MCF 10A (cell line): ENCODE measurements around the gene AMPH. TPM values are rescaled to one million over a fixed set of nuclear protein-coding genes. Genes with fewer than 3 reads are reported as not detected.

ENCODE experiments used
- BruUV-seq: library from RNA; stranded (reverse); fragments of 400-500 nt; replicated peaks from 2 replicates; lab custom pipeline; 2021; lab: Mats Ljungman, UMichigan
- CTCF ChIA-PET: fragments of 300-600 bp; sonication (Branson Sonifier 250); formaldehyde crosslinking; extraction: SDS; loops from one replicate; lab custom pipeline; 2021; ENCODE audit warnings: antibody characterized with exemption, inconsistent platforms; lab: Yijun Ruan, JAX
- POLR2A ChIA-PET: fragments of 300-600, 350-650 bp; sonication (Branson Sonifier 250); formaldehyde crosslinking; extraction: SDS; loops from one replicate; lab custom pipeline; 2020; ENCODE audit warnings: antibody characterized with exemption, inconsistent platforms; lab: Yijun Ruan, JAX
- DNase-seq: peaks from one replicate; pipeline ENCODE4 v3.0.0-alpha.2; 2018; ENCODE audit not compliant: unreplicated experiment
- H3K27ac Mint-ChIP-seq: one replicate; pipeline ENCODE4 v1.8.0; 2022; ENCODE audit warnings: mild to moderate bottlenecking, low read depth, mixed read lengths; ENCODE audit not compliant: unreplicated experiment
- H3K27me3 Mint-ChIP-seq: one replicate; pipeline ENCODE4 v1.8.0; 2022; ENCODE audit warnings: mixed read lengths; ENCODE audit not compliant: insufficient read depth, unreplicated experiment
- H3K36me3 Mint-ChIP-seq: one replicate; pipeline ENCODE4 v1.8.0; 2022; ENCODE audit warnings: mild to moderate bottlenecking, moderate library complexity, mixed read lengths; ENCODE audit not compliant: insufficient read depth, unreplicated experiment
- H3K4me1 Mint-ChIP-seq: one replicate; pipeline ENCODE4 v1.8.0; 2022; ENCODE audit warnings: mixed read lengths; ENCODE audit not compliant: insufficient read depth, unreplicated experiment
- H3K4me3 Mint-ChIP-seq: one replicate; pipeline ENCODE4 v1.8.0; 2022; ENCODE audit warnings: mild to moderate bottlenecking, moderate library complexity, mixed read lengths; ENCODE audit not compliant: unreplicated experiment
- H3K9me3 Mint-ChIP-seq: one replicate; pipeline ENCODE4 v1.8.0; 2022; ENCODE audit warnings: mixed read lengths; ENCODE audit not compliant: unreplicated experiment
- intact Hi-C: fragments of 100-400 bp; cut with micrococcal nuclease; formaldehyde crosslinking; loops from 2 replicates; pipeline ENCODE4 v1.14.1; 2022
- total RNA-seq: library from RNA; stranded (reverse); gene quantifications from 2 replicates; pipeline ENCODE4 v1.2.3, GENCODE V29; 2022
- TF ChIP-seq, protein P1 (sequence below): fragments of 200-600 bp; IDR thresholded peaks from one replicate; pipeline ENCODE4 v1.8.0; 2022; ENCODE audit warnings: antibody characterized with exemption, mild to moderate bottlenecking; ENCODE audit not compliant: unreplicated experiment

AMPH gene
- total RNA-seq, 1 experiment from 2014 or later, result 0.63 TPM

DNA sequence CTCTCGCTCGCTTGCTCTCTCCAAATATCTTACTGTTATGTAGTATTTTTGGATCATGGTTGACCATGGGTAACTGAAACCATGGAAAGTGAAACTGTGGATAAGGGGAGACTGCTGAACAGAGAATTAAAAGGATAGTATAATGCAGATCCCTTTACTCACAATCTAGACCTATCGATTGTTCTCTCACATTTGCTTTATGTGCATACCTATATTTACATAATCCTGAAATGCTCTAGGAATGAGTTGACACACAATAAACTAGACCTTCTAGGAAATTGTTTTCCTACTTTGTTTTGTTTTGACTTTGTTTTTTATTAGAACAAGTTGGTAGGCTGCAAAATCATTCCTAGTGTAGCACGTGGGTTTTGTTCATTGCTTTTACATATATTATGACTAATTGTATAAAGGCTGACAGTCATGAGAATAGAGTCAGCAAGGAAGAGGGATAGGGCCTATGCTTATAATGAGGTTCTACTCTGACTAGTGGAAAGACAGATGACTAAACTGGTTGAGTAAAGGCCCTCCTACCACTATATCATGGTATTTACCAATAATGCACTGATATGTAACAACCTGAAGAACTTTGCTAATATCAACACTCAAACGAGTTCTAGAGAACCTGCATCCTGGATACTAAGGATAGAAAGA is 182.5 kb downstream of the AMPH start:
- CTCF ChIA-PET, result no interaction called here
- TF ChIP-seq, protein P1, sequence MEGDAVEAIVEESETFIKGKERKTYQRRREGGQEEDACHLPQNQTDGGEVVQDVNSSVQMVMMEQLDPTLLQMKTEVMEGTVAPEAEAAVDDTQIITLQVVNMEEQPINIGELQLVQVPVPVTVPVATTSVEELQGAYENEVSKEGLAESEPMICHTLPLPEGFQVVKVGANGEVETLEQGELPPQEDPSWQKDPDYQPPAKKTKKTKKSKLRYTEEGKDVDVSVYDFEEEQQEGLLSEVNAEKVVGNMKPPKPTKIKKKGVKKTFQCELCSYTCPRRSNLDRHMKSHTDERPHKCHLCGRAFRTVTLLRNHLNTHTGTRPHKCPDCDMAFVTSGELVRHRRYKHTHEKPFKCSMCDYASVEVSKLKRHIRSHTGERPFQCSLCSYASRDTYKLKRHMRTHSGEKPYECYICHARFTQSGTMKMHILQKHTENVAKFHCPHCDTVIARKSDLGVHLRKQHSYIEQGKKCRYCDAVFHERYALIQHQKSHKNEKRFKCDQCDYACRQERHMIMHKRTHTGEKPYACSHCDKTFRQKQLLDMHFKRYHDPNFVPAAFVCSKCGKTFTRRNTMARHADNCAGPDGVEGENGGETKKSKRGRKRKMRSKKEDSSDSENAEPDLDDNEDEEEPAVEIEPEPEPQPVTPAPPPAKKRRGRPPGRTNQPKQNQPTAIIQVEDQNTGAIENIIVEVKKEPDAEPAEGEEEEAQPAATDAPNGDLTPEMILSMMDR, result no peak
- Mint-ChIP-seq H3K27me3 (peaks cover 16% of the 10 kb centered on the region), H3K9me3 (no peaks in the 10 kb centered on the region), H3K4me3 (no peak overlapping the region), H3K36me3 (no peaks in the 10 kb centered on the region), H3K27ac (no peak overlapping the region), H3K4me1 (no peaks in the 10 kb centered on the region)
- BruUV-seq, result no TSS peak
- intact Hi-C loops, result no loop called here
- POLR2A ChIA-PET, result no interaction called here
- DNase-seq, result peak; percentile 6

DNA sequence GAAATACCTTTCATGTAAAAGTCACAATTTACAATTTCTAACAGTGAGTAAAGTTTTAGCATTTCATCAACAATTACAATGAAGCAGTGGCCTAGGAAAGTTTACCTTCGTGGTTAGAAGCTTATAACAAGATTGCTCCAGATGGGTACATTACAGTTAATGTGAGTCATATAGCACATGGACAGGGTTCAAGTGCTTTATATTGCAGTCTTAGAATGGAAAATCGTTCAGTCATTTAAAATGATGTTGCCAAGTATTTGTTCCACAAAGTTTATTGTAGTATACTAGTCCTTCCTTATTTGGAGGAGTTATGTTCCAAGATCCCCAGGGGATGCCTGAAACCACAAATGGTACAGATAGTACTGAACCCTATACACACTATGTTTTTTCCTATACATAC is 183.1 kb downstream of the AMPH start:
- DNase-seq, result peak; percentile 38
- no TSS peak for BruUV-seq
- H3K9me3 Mint-ChIP-seq, result no peaks in the 10 kb centered on the region
- no peaks in the 10 kb centered on the region for H3K4me1 Mint-ChIP-seq
- TF ChIP-seq, protein P1, result no peak
- intact Hi-C loops, result no loop called here
- H3K27ac Mint-ChIP-seq, result no peak overlapping the region
- no peak overlapping the region for H3K4me3 Mint-ChIP-seq
- CTCF ChIA-PET, result no interaction called here
- POLR2A ChIA-PET, result no interaction called here
- peaks cover 9% of the 10 kb centered on the region for H3K27me3 Mint-ChIP-seq
- no peaks in the 10 kb centered on the region for H3K36me3 Mint-ChIP-seq

DNA sequence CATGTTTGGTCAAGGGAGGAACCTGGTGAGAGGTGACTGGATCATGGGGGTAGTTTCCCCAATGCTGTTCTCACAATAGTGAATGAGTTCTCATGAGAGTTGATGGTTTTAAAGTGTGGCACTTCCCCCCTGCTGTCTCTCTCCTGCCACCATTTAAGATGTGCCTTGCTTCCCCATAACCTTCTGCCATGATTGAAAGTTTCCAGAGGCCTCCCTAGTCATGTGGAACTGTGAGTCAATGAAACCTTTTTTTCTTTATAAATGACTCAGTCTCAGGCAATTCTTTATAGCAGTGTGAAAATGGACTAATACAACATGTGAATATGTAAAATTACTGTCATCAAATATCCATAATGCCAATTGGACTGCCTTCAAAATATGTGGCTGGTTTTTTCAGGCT is 192.2 kb downstream of the AMPH start:
- no peak for DNase-seq
- Mint-ChIP-seq H3K9me3 (no peaks in the 10 kb centered on the region), H3K4me1 (no peaks in the 10 kb centered on the region), H3K36me3 (no peaks in the 10 kb centered on the region), H3K4me3 (no peak overlapping the region), H3K27me3 (no peaks in the 10 kb centered on the region), H3K27ac (no peak overlapping the region)
- intact Hi-C loops, result no loop called here
- ChIA-PET CTCF (interaction anchor here (0.9 kb wide), 1 partner anchor 39 kb away, joined by 3 read pairs; no protein-coding TSS in a partner anchor), POLR2A (no interaction called here)
- no TSS peak for BruUV-seq
- TF ChIP-seq, protein P1, result no peak

DNA sequence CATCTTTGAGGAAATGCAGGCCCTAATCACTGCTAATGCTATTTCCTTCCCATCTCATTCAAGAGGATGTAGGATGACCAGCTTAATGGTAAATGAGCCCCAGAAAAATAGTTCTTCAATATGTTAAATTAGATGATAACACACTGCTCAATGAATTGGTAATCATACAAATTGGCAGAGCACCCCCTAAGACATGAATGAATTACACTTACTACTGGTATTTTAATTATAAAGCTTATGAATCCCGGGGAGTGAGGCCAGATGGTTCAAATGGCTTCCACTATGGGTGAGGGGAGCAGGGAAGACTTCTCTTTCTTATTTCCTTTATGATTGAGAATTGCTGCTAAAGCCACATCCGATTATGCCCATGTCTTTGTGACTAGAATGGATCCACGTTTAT is 198.5 kb downstream of the AMPH start:
- TF ChIP-seq, protein P1, result no peak
- no peak for DNase-seq
- ChIA-PET POLR2A (no interaction called here), CTCF (interaction anchor here (0.7 kb wide), 1 partner anchor 17 kb away, joined by 4 read pairs; no protein-coding TSS in a partner anchor)
- intact Hi-C loops, result no loop called here
- Mint-ChIP-seq H3K36me3 (no peaks in the 10 kb centered on the region), H3K4me1 (no peaks in the 10 kb centered on the region), H3K9me3 (no peaks in the 10 kb centered on the region), H3K4me3 (no peak overlapping the region), H3K27ac (no peak overlapping the region), H3K27me3 (peaks cover 19% of the 10 kb centered on the region)
- BruUV-seq, result no TSS peak
